ENCODE data around the gene DNAH3. TPM values are rescaled to one million over a fixed set of nuclear protein-coding genes. Genes with fewer than 3 reads are reported as not detected.

DNAH3 gene
- total and polyA plus RNA-seq, 2 of the 8 experiments (the other 6 are each of a cell fraction or from before 2014, with no cell fraction given), result 0.57 to 0.71 TPM

DNA sequence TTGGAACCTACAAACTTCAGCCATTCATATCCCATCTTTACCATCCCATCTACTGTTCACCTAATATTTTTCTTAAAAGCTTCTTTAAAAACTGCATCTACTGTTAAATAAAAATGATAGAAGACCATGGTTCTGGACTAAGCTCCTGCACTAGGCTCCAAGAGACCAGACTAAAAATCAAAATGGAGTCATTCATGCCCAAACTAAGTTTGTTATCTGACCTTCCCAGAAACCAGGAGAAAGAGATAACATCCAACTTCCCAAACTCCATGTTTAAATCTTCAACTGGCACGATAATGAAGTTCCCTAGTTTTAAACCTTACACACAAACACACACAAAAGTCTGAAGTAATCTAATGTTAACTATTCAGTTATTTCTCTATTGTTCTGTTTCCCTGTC lies 264.3 kb downstream of the DNAH3 start:
- H2BK12ac ChIP-seq (ENCODE audit: low read depth, low read length), result no peak overlapping the region
- H3K56ac ChIP-seq (replicated peaks; ENCODE audit: insufficient read length, low read depth, low read length), result no peak overlapping the region
- H3K79me2 ChIP-seq (ENCODE audit: control insufficient read depth in 1 of 2, insufficient read depth in 2 of 2, low read length in 2 of 2), result peaks cover 2 to 70% of the 10 kb centered on the region in 2 experiments; a peak in 2 of 4 replicates
- ChIA-PET CTCF (ENCODE audit: partially characterized antibody) (interaction anchor here (0.6 to 1.2 kb wide), 2 partner anchors 36 to 230 kb away, joined by 3 read pairs; no protein-coding TSS in a partner anchor), POLR2A (ENCODE audit: partially characterized antibody) (no interaction called here)
- no peak for FAIRE-seq
- no peak for DNase-seq (ENCODE audit: low read depth in 1 of 2, low spot score in 2 of 2)
- TF ChIP-seq CREB1 (IDR thresholded peaks at IDR 0.05), result no peak
- H3K27ac ChIP-seq (ENCODE audit: low read depth, low read length), result no peak overlapping the region
- no peak overlapping the region for H2AFZ ChIP-seq (ENCODE audit: low read length)
- no peak overlapping the region for H2BK5ac ChIP-seq (ENCODE audit: low read depth, low read length)
- H3K27me3 ChIP-seq (replicated peaks in 1 of 4; ENCODE audit: control insufficient read depth in 3 of 4, extremely low read depth in 1 of 4, insufficient read depth in 3 of 4, low read length in 3 of 4), result no peaks in the 10 kb centered on the region
- no peak overlapping the region for H3K18ac ChIP-seq (ENCODE audit: extremely low read depth, low read length)
- no peak overlapping the region for H3K4me3 ChIP-seq (ENCODE audit: extremely low read depth in 1 of 4, insufficient read depth in 2 of 4, low read depth in 3 of 4, low read length in 4 of 4)
- no peak overlapping the region for H3K4ac ChIP-seq (replicated peaks; ENCODE audit: insufficient read length, low read depth, low read length)
- no peak overlapping the region for H3K4me2 ChIP-seq (ENCODE audit: insufficient read depth in 1 of 2, low read depth in 2 of 2, low read length in 2 of 2)
- H3K4me1 ChIP-seq (replicated peaks in 1 of 4; ENCODE audit: control insufficient read depth in 3 of 4, insufficient read depth in 4 of 4, low read length in 3 of 4), result peaks cover 0 to 12% (median 6%) of the 10 kb centered on the region in 4 experiments; a peak in 4 of 7 replicates
- H4K5ac ChIP-seq (ENCODE audit: insufficient read length, low read depth, low read length), result no peak overlapping the region
- H4K20me1 ChIP-seq (replicated peaks in 1 of 2; ENCODE audit: control insufficient read depth in 1 of 2, insufficient read depth in 2 of 2, low read length in 2 of 2), result no peaks in the 10 kb centered on the region
- WGBS, 2 experiments (ENCODE audit: extremely low coverage in 1 of 2, insufficient coverage in 1 of 2, insufficient read length in 1 of 2, insufficient replicate concordance in 2 of 2, low coverage in 1 of 2, low lambda C conversion rate in 2 of 2, missing lambda C conversion rate in 1 of 2), result 0% methylated on average over 1 of the region's 1 CpG; no CpG with 5 or more reads in 1 of the 2 experiments
- no peaks in the 10 kb centered on the region for H3K23me2 ChIP-seq (ENCODE audit: low read depth, low read length)
- no peak overlapping the region for H4K91ac ChIP-seq (replicated peaks; ENCODE audit: insufficient read length, low read length)
- no peak overlapping the region for H3K9ac ChIP-seq (replicated peaks in 1 of 4; ENCODE audit: extremely low read depth in 1 of 4, low read depth in 3 of 4, low read length in 3 of 4)
- no peak overlapping the region for H3K14ac ChIP-seq (ENCODE audit: insufficient read length)
- H4K8ac ChIP-seq (ENCODE audit: extremely low read depth, insufficient read depth, low read length), result no peak overlapping the region
- H3K23ac ChIP-seq (ENCODE audit: insufficient read length), result no peak overlapping the region
- H2BK15ac ChIP-seq (ENCODE audit: low read length), result no peak overlapping the region
- H3K9me3 ChIP-seq (ENCODE audit: insufficient read depth in 2 of 2, low read depth in 1 of 2, low read length in 1 of 2), result no peaks in the 10 kb centered on the region
- no peak overlapping the region for H2AK5ac ChIP-seq (ENCODE audit: low read depth, low read length)
- peaks cover 5% of the 10 kb centered on the region; the same call in 1 of the 2 replicates for H3K79me1 ChIP-seq (ENCODE audit: low read depth, low read length)
- H2BK20ac ChIP-seq (ENCODE audit: low read length), result no peak overlapping the region
- no peak overlapping the region for H2BK120ac ChIP-seq (replicated peaks; ENCODE audit: low read depth, low read length)
- no peaks in the 10 kb centered on the region for H3K36me3 ChIP-seq (ENCODE audit: control insufficient read depth in 2 of 4, insufficient read depth in 4 of 4, low read length in 3 of 4)

All from H1 (cell line).